Liver (tissue), 9 donors: ENCODE results near the gene UBE3A. TPM values are rescaled to one million over a fixed set of nuclear protein-coding genes. Genes with fewer than 3 reads are reported as not detected.

ENCODE experiments used
- DNase-seq: peaks from one replicate; pipeline ENCODE4 v3.0.0-alpha.2; 2017; ENCODE audit warnings: low spot score
- H3K27ac ChIP-seq, 2 donors: one replicate each; pipeline ENCODE4 v1.7.0; 2013; ENCODE audit warnings: inconsistent platforms in 2 of 2, low read length in 2 of 2, control low read depth in 1 of 2, low read depth in 1 of 2, mild to moderate bottlenecking in 1 of 2
- H3K27me3 ChIP-seq, 4 donors: one replicate each; pipeline versions ENCODE4 v1.6.1 to v1.7.0; 2013; ENCODE audit warnings: low read length in 3 of 4, inconsistent platforms in 1 of 4, mild to moderate bottlenecking in 1 of 4, moderate library complexity in 1 of 4; ENCODE audit not compliant: control insufficient read depth in 4 of 4, insufficient read depth in 4 of 4
- H3K36me3 ChIP-seq, 4 donors: one replicate each; pipeline versions ENCODE4 v1.6.1 to v1.7.0; 2013; ENCODE audit warnings: low read length in 3 of 4, mild to moderate bottlenecking in 3 of 4, low read depth in 1 of 4, moderate library complexity in 1 of 4; ENCODE audit not compliant: control insufficient read depth in 4 of 4, insufficient read depth in 3 of 4
- H3K4me1 ChIP-seq, 4 donors: one replicate each; pipeline versions ENCODE4 v1.6.1 to v1.7.0; 2013; ENCODE audit warnings: low read length in 3 of 4, mild to moderate bottlenecking in 3 of 4, moderate library complexity in 1 of 4; ENCODE audit not compliant: control insufficient read depth in 4 of 4, insufficient read depth in 4 of 4
- H3K4me3 ChIP-seq, 3 donors: one replicate each; pipeline versions ENCODE4 v1.6.1 to v1.7.0; 2013; ENCODE audit warnings: low read length in 3 of 3, control low read depth in 1 of 3, low read depth in 1 of 3, mild to moderate bottlenecking in 1 of 3
- H3K9ac ChIP-seq, 2 donors: one replicate each; pipeline ENCODE4 v1.7.0; 2013; ENCODE audit warnings: low read length in 2 of 2, mild to moderate bottlenecking in 2 of 2, moderate library complexity in 2 of 2, control low read depth in 1 of 2, low read depth in 1 of 2
- H3K9me3 ChIP-seq, 4 donors: one replicate each; pipeline versions ENCODE4 v1.6.1 to v1.7.0; 2013; ENCODE audit warnings: low read length in 3 of 4; ENCODE audit not compliant: control insufficient read depth in 4 of 4
- EGR1 ChIP-seq, 2 donors: IDR thresholded peaks; 2 replicates each; pipeline ENCODE4 v1.6.1; 2016 to 2018; ENCODE audit warnings: antibody characterized with exemption in 2 of 2, low read depth in 2 of 2
- FOXA1 ChIP-seq: IDR thresholded peaks from 2 replicates; pipeline ENCODE4 v1.6.1; 2016; ENCODE audit warnings: antibody characterized with exemption
- FOXA2 ChIP-seq: IDR thresholded peaks from 2 replicates; pipeline ENCODE4 v1.6.1; 2016; ENCODE audit warnings: antibody characterized with exemption
- GABPA ChIP-seq, 2 donors: IDR thresholded peaks in 1 of 2; conservative IDR thresholded peaks in 1 of 2; 2 replicates each; pipeline ENCODE4 v1.6.1; 2016; ENCODE audit warnings: antibody characterized with exemption in 2 of 2, mild to moderate bottlenecking in 1 of 2, moderate library complexity in 1 of 2
- HNF4A ChIP-seq, 2 donors: conservative IDR thresholded peaks; 2 replicates each; pipeline ENCODE4 v1.6.1; 2016; ENCODE audit warnings: antibody characterized with exemption in 2 of 2, mild to moderate bottlenecking in 2 of 2
- HNF4G ChIP-seq: IDR thresholded peaks from 2 replicates; pipeline ENCODE4 v1.6.1; 2016; ENCODE audit warnings: antibody characterized with exemption
- JUND ChIP-seq, 2 donors: IDR thresholded peaks; 2 replicates each; pipeline ENCODE4 v1.6.1; 2016; ENCODE audit warnings: antibody characterized with exemption in 2 of 2
- NR2F2 ChIP-seq: IDR thresholded peaks from 2 replicates; pipeline ENCODE4 v1.6.1; 2016; ENCODE audit warnings: antibody characterized with exemption
- RAD21 ChIP-seq, 2 donors: IDR thresholded peaks; 2 replicates each; pipeline ENCODE4 v1.6.1; 2016; ENCODE audit warnings: antibody characterized with exemption in 2 of 2, mild to moderate bottlenecking in 2 of 2
- RXRA ChIP-seq, 2 donors: IDR thresholded peaks; 2 replicates each; pipeline ENCODE4 v1.6.1; 2017 to 2018; ENCODE audit warnings: antibody characterized with exemption in 2 of 2, mild to moderate bottlenecking in 1 of 2
- SP1 ChIP-seq: IDR thresholded peaks from 2 replicates; pipeline ENCODE4 v1.6.1; 2018; ENCODE audit warnings: antibody characterized with exemption, mild to moderate bottlenecking
- TAF1 ChIP-seq: conservative IDR thresholded peaks from 2 replicates; pipeline ENCODE4 v1.6.1; 2016; ENCODE audit warnings: antibody characterized with exemption, mild to moderate bottlenecking
- YY1 ChIP-seq: IDR thresholded peaks from 2 replicates; pipeline ENCODE4 v1.6.1; 2016; ENCODE audit warnings: antibody characterized with exemption, mild to moderate bottlenecking
- WGBS: extraction: QIAGEN DNeasy Blood & Tissue Kit; methylation state at CpG from one replicate; pipeline ENCODE4 v1.1.7; 2013; 5-methylcytosine and 5-hydroxymethylcytosine counted together
- polyA plus RNA-seq, 2 donors: library from polyadenylated mRNA; stranded (reverse) in 1 of 2; unstranded in 1 of 2; fragments of 200-250 nt in 1 of 2; fragments of >200 nt in 1 of 2; fragmentation: Nextera tagmentation in 1 of 2; extraction: Ambion mirVana in 1 of 2; gene quantifications; one replicate each; pipeline versions ENCODE4 v1.2.1 to v1.2.3, GENCODE V29; 2013 to 2015
- total RNA-seq, 2 donors: library from RNA; depleted of rRNA; stranded (reverse); fragments of >200 nt; gene quantifications; one replicate each; pipeline ENCODE4 v1.2.3, GENCODE V29; 2014
- TF ChIP-seq, protein P1 (sequence below): IDR thresholded peaks from 2 replicates; pipeline ENCODE4 v1.6.1; 2016; ENCODE audit warnings: antibody characterized with exemption
- TF ChIP-seq, protein P2 (sequence below): IDR thresholded peaks from 2 replicates; pipeline ENCODE4 v1.6.1; 2016; ENCODE audit warnings: antibody characterized with exemption
- TF ChIP-seq, protein P3 (sequence below): IDR thresholded peaks from 2 replicates; pipeline ENCODE4 v1.6.1; 2016; ENCODE audit warnings: antibody characterized with exemption
- TF ChIP-seq, protein P4 (sequence below): fragments of 150-350 bp; IDR thresholded peaks from 2 replicates; pipeline ENCODE4 v1.5.1; 2017; ENCODE audit warnings: improper control_type of control experiment, low read depth, low read length; ENCODE audit not compliant: missing input control
- TF ChIP-seq, protein P5 (sequence below): IDR thresholded peaks from 2 replicates; pipeline ENCODE4 v1.6.1; 2016; ENCODE audit warnings: antibody characterized with exemption, mild to moderate bottlenecking
- donor health status: healthy.
- donor health status: healthy.
- donor health status: healthy.
- donor health status: healthy.
- donor health status: healthy.

UBE3A gene
- total and polyA plus RNA-seq, 4 donors: 12.9 to 58.4 (median 38.2) TPM

DNA sequence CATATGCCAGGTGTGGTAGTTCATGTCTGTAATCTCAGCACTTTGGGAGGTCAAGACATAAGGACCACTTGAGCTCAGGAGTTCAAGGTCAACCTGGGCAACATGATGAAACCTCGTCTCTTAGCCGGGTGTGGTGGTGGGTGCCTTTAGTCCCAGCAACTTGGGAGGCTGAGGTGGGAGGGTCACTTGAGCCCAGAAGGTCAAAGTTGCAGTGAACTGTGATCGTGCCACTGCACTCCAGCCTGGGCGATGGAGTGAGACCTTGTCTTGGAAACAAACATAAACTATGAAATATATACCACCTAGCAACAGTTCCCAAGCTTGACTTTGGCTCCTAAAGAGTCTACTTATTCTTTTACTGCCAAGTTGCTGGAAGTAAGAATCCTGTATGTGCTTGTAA, 30.9 kb downstream of the UBE3A start:
- H3K36me3 ChIP-seq: peaks cover 0 to 7% (median 4%) of the 10 kb centered on the region in 4 donors
- H3K27ac ChIP-seq: no peak overlapping the region
- no peak for TF ChIP-seq NR2F2
- no peak for TF ChIP-seq JUND (IDR thresholded peaks at IDR 0.05)
- TF ChIP-seq, protein P1, sequence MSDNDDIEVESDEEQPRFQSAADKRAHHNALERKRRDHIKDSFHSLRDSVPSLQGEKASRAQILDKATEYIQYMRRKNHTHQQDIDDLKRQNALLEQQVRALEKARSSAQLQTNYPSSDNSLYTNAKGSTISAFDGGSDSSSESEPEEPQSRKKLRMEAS: no peak
- TF ChIP-seq FOXA2: no peak
- TF ChIP-seq SP1: no peak
- no peak for TF ChIP-seq FOXA1
- TF ChIP-seq HNF4A (conservative IDR thresholded peaks at IDR 0.05): no peak
- no peak for TF ChIP-seq TAF1
- 74% methylated on average over 4 of the region's 4 CpGs for WGBS
- H3K9ac ChIP-seq: no peak overlapping the region
- H3K9me3 ChIP-seq: no peaks in the 10 kb centered on the region
- H3K4me1 ChIP-seq: peaks cover 0 to 21% (median 6%) of the 10 kb centered on the region in 4 donors
- no peak overlapping the region for H3K4me3 ChIP-seq
- DNase-seq: no peak
- H3K27me3 ChIP-seq: no peaks in the 10 kb centered on the region

DNA sequence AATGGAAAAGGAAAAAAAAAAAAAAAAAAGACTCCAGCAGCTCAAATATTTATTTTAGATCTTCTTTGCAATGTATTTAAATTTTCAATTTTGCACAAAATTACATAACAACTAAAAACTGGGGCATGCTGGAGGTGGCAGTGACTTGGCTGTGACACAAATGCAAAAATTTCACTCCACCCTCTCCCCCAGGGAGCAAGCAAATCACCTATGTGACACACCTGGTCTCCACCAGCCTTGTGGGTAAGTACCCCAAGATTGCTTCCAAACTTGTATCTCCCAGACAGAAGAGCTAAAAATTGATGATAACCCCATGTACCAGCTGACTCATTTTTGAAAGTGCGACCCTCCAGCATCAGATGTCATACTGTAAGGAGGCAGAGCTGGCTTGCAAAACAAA, 32.0 kb downstream of the UBE3A start:
- Histone ChIP-seq H3K9ac (no peak overlapping the region), H3K27ac (no peak overlapping the region), H3K9me3 (peaks cover 0 to 2% (median 0%) of the 10 kb centered on the region in 4 donors), H3K4me3 (no peak overlapping the region), H3K4me1 (peaks cover 0 to 21% (median 6%) of the 10 kb centered on the region in 4 donors), H3K36me3 (peaks cover 1 to 16% (median 10%) of the 10 kb centered on the region in 4 donors), H3K27me3 (no peaks in the 10 kb centered on the region)
- DNase-seq: no peak
- TF ChIP-seq HNF4G (no peak), FOXA2 (no peak), RAD21 (IDR thresholded peaks at IDR 0.05) (no peak), GABPA (IDR thresholded peaks at IDR 0.05 in 1 of 2, conservative IDR thresholded peaks at IDR 0.05 in 1 of 2) (no peak), YY1 (no peak), EGR1 (IDR thresholded peaks at IDR 0.05; ENCODE audit: low read depth in 2 of 2) (no peak), TAF1 (no peak), RXRA (IDR thresholded peaks at IDR 0.05) (no peak), JUND (IDR thresholded peaks at IDR 0.05) (no peak), HNF4A (conservative IDR thresholded peaks at IDR 0.05) (no peak), FOXA1 (no peak), SP1 (no peak), NR2F2 (no peak)
- TF ChIP-seq, protein P1: no peak
- TF ChIP-seq, protein P2, sequence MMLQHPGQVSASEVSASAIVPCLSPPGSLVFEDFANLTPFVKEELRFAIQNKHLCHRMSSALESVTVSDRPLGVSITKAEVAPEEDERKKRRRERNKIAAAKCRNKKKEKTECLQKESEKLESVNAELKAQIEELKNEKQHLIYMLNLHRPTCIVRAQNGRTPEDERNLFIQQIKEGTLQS: no peak
- TF ChIP-seq, protein P3, sequence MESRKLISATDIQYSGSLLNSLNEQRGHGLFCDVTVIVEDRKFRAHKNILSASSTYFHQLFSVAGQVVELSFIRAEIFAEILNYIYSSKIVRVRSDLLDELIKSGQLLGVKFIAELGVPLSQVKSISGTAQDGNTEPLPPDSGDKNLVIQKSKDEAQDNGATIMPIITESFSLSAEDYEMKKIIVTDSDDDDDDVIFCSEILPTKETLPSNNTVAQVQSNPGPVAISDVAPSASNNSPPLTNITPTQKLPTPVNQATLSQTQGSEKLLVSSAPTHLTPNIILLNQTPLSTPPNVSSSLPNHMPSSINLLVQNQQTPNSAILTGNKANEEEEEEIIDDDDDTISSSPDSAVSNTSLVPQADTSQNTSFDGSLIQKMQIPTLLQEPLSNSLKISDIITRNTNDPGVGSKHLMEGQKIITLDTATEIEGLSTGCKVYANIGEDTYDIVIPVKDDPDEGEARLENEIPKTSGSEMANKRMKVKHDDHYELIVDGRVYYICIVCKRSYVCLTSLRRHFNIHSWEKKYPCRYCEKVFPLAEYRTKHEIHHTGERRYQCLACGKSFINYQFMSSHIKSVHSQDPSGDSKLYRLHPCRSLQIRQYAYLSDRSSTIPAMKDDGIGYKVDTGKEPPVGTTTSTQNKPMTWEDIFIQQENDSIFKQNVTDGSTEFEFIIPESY: no peak
- TF ChIP-seq, protein P4, sequence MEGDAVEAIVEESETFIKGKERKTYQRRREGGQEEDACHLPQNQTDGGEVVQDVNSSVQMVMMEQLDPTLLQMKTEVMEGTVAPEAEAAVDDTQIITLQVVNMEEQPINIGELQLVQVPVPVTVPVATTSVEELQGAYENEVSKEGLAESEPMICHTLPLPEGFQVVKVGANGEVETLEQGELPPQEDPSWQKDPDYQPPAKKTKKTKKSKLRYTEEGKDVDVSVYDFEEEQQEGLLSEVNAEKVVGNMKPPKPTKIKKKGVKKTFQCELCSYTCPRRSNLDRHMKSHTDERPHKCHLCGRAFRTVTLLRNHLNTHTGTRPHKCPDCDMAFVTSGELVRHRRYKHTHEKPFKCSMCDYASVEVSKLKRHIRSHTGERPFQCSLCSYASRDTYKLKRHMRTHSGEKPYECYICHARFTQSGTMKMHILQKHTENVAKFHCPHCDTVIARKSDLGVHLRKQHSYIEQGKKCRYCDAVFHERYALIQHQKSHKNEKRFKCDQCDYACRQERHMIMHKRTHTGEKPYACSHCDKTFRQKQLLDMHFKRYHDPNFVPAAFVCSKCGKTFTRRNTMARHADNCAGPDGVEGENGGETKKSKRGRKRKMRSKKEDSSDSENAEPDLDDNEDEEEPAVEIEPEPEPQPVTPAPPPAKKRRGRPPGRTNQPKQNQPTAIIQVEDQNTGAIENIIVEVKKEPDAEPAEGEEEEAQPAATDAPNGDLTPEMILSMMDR: no peak
- TF ChIP-seq, protein P5, sequence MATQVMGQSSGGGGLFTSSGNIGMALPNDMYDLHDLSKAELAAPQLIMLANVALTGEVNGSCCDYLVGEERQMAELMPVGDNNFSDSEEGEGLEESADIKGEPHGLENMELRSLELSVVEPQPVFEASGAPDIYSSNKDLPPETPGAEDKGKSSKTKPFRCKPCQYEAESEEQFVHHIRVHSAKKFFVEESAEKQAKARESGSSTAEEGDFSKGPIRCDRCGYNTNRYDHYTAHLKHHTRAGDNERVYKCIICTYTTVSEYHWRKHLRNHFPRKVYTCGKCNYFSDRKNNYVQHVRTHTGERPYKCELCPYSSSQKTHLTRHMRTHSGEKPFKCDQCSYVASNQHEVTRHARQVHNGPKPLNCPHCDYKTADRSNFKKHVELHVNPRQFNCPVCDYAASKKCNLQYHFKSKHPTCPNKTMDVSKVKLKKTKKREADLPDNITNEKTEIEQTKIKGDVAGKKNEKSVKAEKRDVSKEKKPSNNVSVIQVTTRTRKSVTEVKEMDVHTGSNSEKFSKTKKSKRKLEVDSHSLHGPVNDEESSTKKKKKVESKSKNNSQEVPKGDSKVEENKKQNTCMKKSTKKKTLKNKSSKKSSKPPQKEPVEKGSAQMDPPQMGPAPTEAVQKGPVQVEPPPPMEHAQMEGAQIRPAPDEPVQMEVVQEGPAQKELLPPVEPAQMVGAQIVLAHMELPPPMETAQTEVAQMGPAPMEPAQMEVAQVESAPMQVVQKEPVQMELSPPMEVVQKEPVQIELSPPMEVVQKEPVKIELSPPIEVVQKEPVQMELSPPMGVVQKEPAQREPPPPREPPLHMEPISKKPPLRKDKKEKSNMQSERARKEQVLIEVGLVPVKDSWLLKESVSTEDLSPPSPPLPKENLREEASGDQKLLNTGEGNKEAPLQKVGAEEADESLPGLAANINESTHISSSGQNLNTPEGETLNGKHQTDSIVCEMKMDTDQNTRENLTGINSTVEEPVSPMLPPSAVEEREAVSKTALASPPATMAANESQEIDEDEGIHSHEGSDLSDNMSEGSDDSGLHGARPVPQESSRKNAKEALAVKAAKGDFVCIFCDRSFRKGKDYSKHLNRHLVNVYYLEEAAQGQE: no peak
- WGBS: 76% methylated on average over 1 of the region's 1 CpG
